GM19193 (cell line): ENCODE measurements around the gene OR52K2.

ENCODE experiments used
- POLR2A ChIP-seq: IDR thresholded peaks from 4 replicates; pipeline ENCODE4 v1.6.1; 2011; ENCODE audit not compliant: insufficient read depth, insufficient read length; ENCODE audit errors: extremely low read depth

Gene OR52K2

GRCh38 chr11:4466871-4467442 lies 17.9 kb downstream of the OR52K2 start:
- no peak for TF ChIP-seq POLR2A

GRCh38 chr11:4467811-4468606 lies 18.9 kb downstream of the OR52K2 start:
- no peak for TF ChIP-seq POLR2A

GRCh38 chr11:4479644-4480043 lies 30.5 kb downstream of the OR52K2 start:
- TF ChIP-seq POLR2A, result no peak

- no peak for TF ChIP-seq POLR2A
Measured at GRCh38 chr11:4480577-4481239, 31.6 kb downstream of the OR52K2 start.

GRCh38 chr11:4481240-4481582 lies 32.1 kb downstream of the OR52K2 start:
- TF ChIP-seq POLR2A, result no peak

- TF ChIP-seq POLR2A, result no peak
Measured at GRCh38 chr11:4482445-4482844, 33.4 kb downstream of the OR52K2 start, which contains the start of gene OR52K1. TSS of gene OR52K1 (plus strand) at chr11:4482646. CDS start at chr11:4488901, 6,255 bp downstream.

- TF ChIP-seq POLR2A, result no peak
Measured at GRCh38 chr11:4484310-4484709, 35.2 kb downstream of the OR52K2 start.

GRCh38 chr11:4491878-4492606 lies 42.9 kb downstream of the OR52K2 start:
- no peak for TF ChIP-seq POLR2A

GRCh38 chr11:4493480-4493818 lies 44.4 kb downstream of the OR52K2 start:
- no peak for TF ChIP-seq POLR2A

GRCh38 chr11:4495487-4495886 lies 46.4 kb downstream of the OR52K2 start:
- TF ChIP-seq POLR2A, result no peak

- TF ChIP-seq POLR2A, result no peak
Measured at GRCh38 chr11:4495986-4496385, 46.9 kb downstream of the OR52K2 start.

GRCh38 chr11:4496557-4497248 lies 47.6 kb downstream of the OR52K2 start:
- no peak for TF ChIP-seq POLR2A
